DMS114 treated with DMSO at 0.1 percent for 48 hours (cell line): ENCODE results near the gene MYH13.

Experiments
- DNase-seq: peaks from one replicate; lab custom pipeline; 2025; ENCODE audit not compliant: unreplicated experiment; lab: John Stamatoyannopoulos, UW

MYH13 gene

GRCh38 chr17:10261098-10261497, 111.7 kb downstream of the MYH13 start:
- DNase-seq, result no peak

GRCh38 chr17:10251212-10251948, 121.4 kb downstream of the MYH13 start:
- no peak for DNase-seq
